CD4-positive, alpha-beta T cell treated with Interleukin-21 for 1 hour (primary cell): ENCODE data around the gene VEPH1.

ENCODE experiments used
- DNase-seq: peaks from one replicate; pipeline ENCODE4 v3.0.0-alpha.2; 2020

Gene VEPH1

GRCh38 chr3:157472648-157473047 is 30.6 kb downstream of the VEPH1 start:
- DNase-seq, result no peak

- no peak for DNase-seq
These were observed 32.2 kb downstream of the VEPH1 start for GRCh38 chr3:157471064-157471463.

GRCh38 chr3:157469561-157470294 is 33.5 kb downstream of the VEPH1 start:
- no peak for DNase-seq

- no peak for DNase-seq
These were observed 36.0 kb downstream of the VEPH1 start for GRCh38 chr3:157467200-157467599.

GRCh38 chr3:157465741-157466140 is 37.5 kb downstream of the VEPH1 start:
- DNase-seq, result no peak

GRCh38 chr3:157464321-157464720 is 38.9 kb downstream of the VEPH1 start:
- DNase-seq, result no peak

GRCh38 chr3:157463816-157464215 is 39.4 kb downstream of the VEPH1 start:
- DNase-seq, result no peak

GRCh38 chr3:157460253-157460652 is 43.0 kb downstream of the VEPH1 start:
- DNase-seq, result no peak

- DNase-seq, result no peak
These were observed 43.5 kb downstream of the VEPH1 start for GRCh38 chr3:157459706-157460105.

- DNase-seq, result no peak
These were observed 49.4 kb downstream of the VEPH1 start for GRCh38 chr3:157453824-157454223.

- DNase-seq, result no peak
These were observed 51.1 kb downstream of the VEPH1 start for GRCh38 chr3:157452097-157452496.

GRCh38 chr3:157447026-157447694 is 56.1 kb downstream of the VEPH1 start:
- no peak for DNase-seq

- DNase-seq, result no peak
These were observed 57.4 kb downstream of the VEPH1 start for GRCh38 chr3:157445857-157446256.

GRCh38 chr3:157444797-157445184 is 58.4 kb downstream of the VEPH1 start:
- no peak for DNase-seq

- DNase-seq, result no peak
These were observed 59.1 kb downstream of the VEPH1 start for GRCh38 chr3:157443905-157444796.

GRCh38 chr3:157442729-157443128 is 60.5 kb downstream of the VEPH1 start:
- no peak for DNase-seq

GRCh38 chr3:157441102-157441624 is 62.1 kb downstream of the VEPH1 start:
- DNase-seq, result no peak

- no peak for DNase-seq
These were observed 65.0 kb downstream of the VEPH1 start for GRCh38 chr3:157438194-157438730.

- DNase-seq, result no peak
These were observed 66.5 kb downstream of the VEPH1 start, which contains the start of gene PTX3 for GRCh38 chr3:157436583-157437291. TSS of gene PTX3 (plus strand) at chr3:157436850. CDS start at chr3:157436934, 84 bp downstream.

- no peak for DNase-seq
These were observed 73.5 kb downstream of the VEPH1 start for GRCh38 chr3:157429708-157430107.

GRCh38 chr3:157428853-157429252 is 74.4 kb downstream of the VEPH1 start:
- DNase-seq, result no peak

- no peak for DNase-seq
These were observed 75.3 kb downstream of the VEPH1 start for GRCh38 chr3:157427901-157428300.
